ENCODE results near the gene COL11A2.

COL11A2 gene

GRCh38 chr6:33114406-33114805 is 77.9 kb downstream of the COL11A2 start:
- DNase-seq, result no peak

GRCh38 chr6:33113755-33114154 is 78.5 kb downstream of the COL11A2 start:
- no peak for DNase-seq

Data from stimulated activated naive CD4-positive, alpha-beta T cell treated with Interleukin-2 at 50 U/mL for 16 hours (primary cell).